Bronchial epithelial cell (primary cell): ENCODE data around the gene TUBGCP3. TPM values are rescaled to one million over a fixed set of nuclear protein-coding genes. Genes with fewer than 3 reads are reported as not detected.

Source experiments
- DNase-seq: peaks from one replicate; pipeline ENCODE4 v3.0.0-alpha.2; 2010; ENCODE audit warnings: low read depth
- FAIRE-seq: peaks from 2 replicates; lab custom pipeline; 2011; peaks lifted over from hg19 to GRCh38; lab: Jason Lieb, UNC
- H3K27me3 ChIP-seq: 2 replicates; pipeline ENCODE4 v1.5.1; 2011; ENCODE audit warnings: low read length; ENCODE audit not compliant: control insufficient read depth, insufficient read depth
- H3K36me3 ChIP-seq: 2 replicates; pipeline ENCODE4 v1.5.1; 2011; ENCODE audit warnings: low read length; ENCODE audit not compliant: control insufficient read depth, insufficient read depth
- H3K4me3 ChIP-seq: 2 replicates; pipeline ENCODE4 v1.5.1; 2011; ENCODE audit warnings: mild to moderate bottlenecking, low read depth, low read length, control low read depth
- CTCF ChIP-seq: IDR thresholded peaks from 2 replicates; pipeline ENCODE4 v1.5.1; 2011; ENCODE audit warnings: mild to moderate bottlenecking, moderate library complexity, low read length, control low read depth, inconsistent platforms; ENCODE audit not compliant: insufficient read depth, severe bottlenecking
- total RNA-seq: library from RNA; depleted of rRNA; stranded (reverse); fragments of >200 nt; gene quantifications from 2 replicates; pipeline ENCODE4 v1.2.1, GENCODE V29; 2014

TUBGCP3 gene
- total RNA-seq, 1 donor from 2014 or later, result 17.6 TPM

- Histone ChIP-seq H3K27me3 (no peaks in the 10 kb centered on the region), H3K36me3 (no peaks in the 10 kb centered on the region), H3K4me3 (no peak overlapping the region)
- DNase-seq (no peak), FAIRE-seq (no peak)
- TF ChIP-seq CTCF, result no peak
Measured at GRCh38 chr13:112447306-112447705, 140.6 kb downstream of the TUBGCP3 start.

GRCh38 chr13:112446867-112447266, 141.1 kb downstream of the TUBGCP3 start:
- Histone ChIP-seq H3K27me3 (no peaks in the 10 kb centered on the region), H3K4me3 (no peak overlapping the region), H3K36me3 (no peaks in the 10 kb centered on the region)
- TF ChIP-seq CTCF, result no peak
- DNase-seq (no peak), FAIRE-seq (no peak)

- Histone ChIP-seq H3K36me3 (no peaks in the 10 kb centered on the region), H3K4me3 (no peak overlapping the region), H3K27me3 (no peaks in the 10 kb centered on the region)
- no peak for TF ChIP-seq CTCF
- FAIRE-seq (peak; percentile 36), DNase-seq (no peak)
Measured at GRCh38 chr13:112446347-112446861, 141.5 kb downstream of the TUBGCP3 start.

GRCh38 chr13:112445411-112446271, 142.3 kb downstream of the TUBGCP3 start:
- no peaks in the 10 kb centered on the region for H3K27me3 ChIP-seq
- no peak for DNase-seq

GRCh38 chr13:112444416-112445399, 143.2 kb downstream of the TUBGCP3 start:
- Histone ChIP-seq H3K27me3 (no peaks in the 10 kb centered on the region), H3K4me3 (no peak overlapping the region), H3K36me3 (no peaks in the 10 kb centered on the region)
- no peak for TF ChIP-seq CTCF
- DNase-seq, result no peak
- FAIRE-seq, result no peak

More at GRCh38 chr13:112445411-112446271, 142.3 kb downstream of the TUBGCP3 start:
- no peak for TF ChIP-seq CTCF
- no peak overlapping the region for H3K4me3 ChIP-seq
- no peaks in the 10 kb centered on the region for H3K36me3 ChIP-seq
- FAIRE-seq, result no peak
